HepG2 (cell line): ENCODE measurements around the gene LMAN2. TPM values are rescaled to one million over a fixed set of nuclear protein-coding genes. Genes with fewer than 3 reads are reported as not detected.

Experiments used
- ATAC-seq: fragments of 200-7000 bp; cut with Tn5 transposase; 3 replicates; pipeline ENCODE4 v1.9.1; 2020; ENCODE audit warnings: mild to moderate bottlenecking, moderate library complexity
- BruUV-seq: library from RNA; stranded (reverse); fragments of 400-500 nt; replicated peaks from 2 replicates; lab custom pipeline; 2021; lab: Mats Ljungman, UMichigan
- CTCF ChIA-PET: fragments of 300-600 bp; formaldehyde crosslinking; extraction: SDS; loops from one replicate; lab custom pipeline; 2021; ENCODE audit warnings: low total read pairs, inconsistent platforms, low intra/inter-chr PET ratio; lab: Yijun Ruan, JAX
- POLR2A ChIA-PET: fragments of 350-600 bp; sonication (Branson Sonifier 250); formaldehyde crosslinking; loops from one replicate; lab custom pipeline; 2020; ENCODE audit warnings: antibody characterized with exemption, inconsistent platforms; lab: Yijun Ruan, JAX
- DNase-seq: peaks from one replicate; pipeline ENCODE4 v3.0.0-alpha.2; 2015; ENCODE audit warnings: low spot score
- FAIRE-seq: peaks from 3 replicates; lab custom pipeline; 2011; peaks lifted over from hg19 to GRCh38; lab: Jason Lieb, UNC
- H2AFZ ChIP-seq: one replicate; pipeline ENCODE4 v1.6.1; 2011; ENCODE audit warnings: low read length, inconsistent platforms
- H3K27ac ChIP-seq: fragments of 300-600 bp; 3 replicates; pipeline ENCODE4 v1.8.0; 2011; ENCODE audit warnings: mixed run types, mild to moderate bottlenecking, mixed read lengths, low read length, inconsistent platforms; ENCODE audit not compliant: insufficient read depth; ENCODE audit errors: extremely low read length
- H3K27me3 ChIP-seq, 2 experiments: fragments of 200-600 bp in 1 of 2; 2 replicates in 1 of 2; 3 replicates in 1 of 2; pipeline versions ENCODE4 v1.6.0 to v1.8.0; 2011; ENCODE audit warnings: low read length in 2 of 2, mild to moderate bottlenecking in 2 of 2, moderate library complexity in 2 of 2, inconsistent platforms in 1 of 2; ENCODE audit not compliant: insufficient read depth in 2 of 2, control insufficient read depth in 1 of 2
- H3K36me3 ChIP-seq, 2 experiments: fragments of 200-600 bp in 1 of 2; replicated peaks in 1 of 2; 2 replicates in 1 of 2; 3 replicates in 1 of 2; pipeline versions ENCODE4 v1.5.1 to v1.8.0; 2011; ENCODE audit warnings: low read length in 2 of 2, inconsistent platforms in 1 of 2; ENCODE audit not compliant: insufficient read depth in 2 of 2, control insufficient read depth in 1 of 2
- H3K4me1 ChIP-seq: 2 replicates; pipeline ENCODE4 v1.5.1; 2012; ENCODE audit warnings: low read length, inconsistent platforms; ENCODE audit not compliant: insufficient read depth
- H3K4me2 ChIP-seq: 2 replicates; pipeline ENCODE4 v1.6.0; 2011; ENCODE audit warnings: low read depth, low read length, inconsistent platforms
- H3K4me3 ChIP-seq, 3 experiments: fragments of 200-600 bp in 1 of 3; sonication (generic), shearing (Covaris generic) in 1 of 3; replicated peaks in 1 of 3; 2 replicates each; pipeline ENCODE4 v1.5.1; 2011 to 2016; ENCODE audit warnings: low read length in 3 of 3, inconsistent platforms in 2 of 3, low read depth in 2 of 3, mild to moderate bottlenecking in 2 of 3, control low read depth in 1 of 3, mixed read lengths in 1 of 3; ENCODE audit not compliant: insufficient read depth in 1 of 3
- H3K79me2 ChIP-seq: one replicate; pipeline ENCODE4 v1.6.1; 2011; ENCODE audit warnings: low read length, inconsistent platforms; ENCODE audit not compliant: insufficient read depth
- H3K9ac ChIP-seq: 2 replicates; pipeline ENCODE4 v1.6.0; 2011; ENCODE audit warnings: mild to moderate bottlenecking, low read depth, low read length, inconsistent platforms; ENCODE audit not compliant: insufficient read depth
- H3K9me3 ChIP-seq: 2 replicates; pipeline ENCODE4 v1.5.1; 2012; ENCODE audit warnings: mild to moderate bottlenecking, low read length
- H4K20me1 ChIP-seq: 2 replicates; pipeline ENCODE4 v1.6.0; 2011; ENCODE audit warnings: inconsistent platforms, mild to moderate bottlenecking, low read length, moderate library complexity; ENCODE audit not compliant: insufficient read depth
- CBFB ChIP-seq: sonication (generic); formaldehyde crosslinking; IDR thresholded peaks from 2 replicates; pipeline ENCODE4 v1.4.0; 2020; ENCODE audit warnings: missing genetic modification reagents
- CCAR2 ChIP-seq: fragments of 200-400 bp; formaldehyde crosslinking; optimal IDR thresholded peaks from 2 replicates; pipeline ENCODE3; 2018; ENCODE audit warnings: low read depth, mild to moderate bottlenecking, low read length, moderate library complexity
- CHD4 ChIP-seq: fragments of 200-600 bp; sonication (generic); IDR thresholded peaks from 2 replicates; pipeline ENCODE4 v1.7.0; 2017; ENCODE audit warnings: mild to moderate bottlenecking, low read length, borderline replicate concordance
- ETV5 ChIP-seq: IDR thresholded peaks from 2 replicates; pipeline ENCODE4 v1.6.1; 2018; ENCODE audit warnings: missing biosample characterization, missing genetic modification reagents, inconsistent platforms, borderline replicate concordance
- HMGXB4 ChIP-seq, 2 experiments: sonication (generic) in 1 of 2; formaldehyde crosslinking in 1 of 2; IDR thresholded peaks; 2 replicates each; pipeline versions ENCODE4 v1.4.0 to v1.6.1; 2018 to 2020; ENCODE audit warnings: missing genetic modification reagents in 2 of 2, borderline replicate concordance in 1 of 2, low read depth in 1 of 2, mild to moderate bottlenecking in 1 of 2, missing biosample characterization in 1 of 2
- IKZF1 ChIP-seq: fragments of 450-650 bp; IDR thresholded peaks from 2 replicates; pipeline ENCODE4 v1.7.1; 2016
- MAFK ChIP-seq, 2 experiments: IDR thresholded peaks in 1 of 2; conservative IDR thresholded peaks in 1 of 2; 2 replicates each; pipeline ENCODE4 v1.6.1; 2011; ENCODE audit warnings: improper control_type of control experiment in 2 of 2, low read length in 2 of 2
- RXRB ChIP-seq: IDR thresholded peaks from 2 replicates; pipeline ENCODE4 v1.6.1; 2016; ENCODE audit warnings: borderline replicate concordance, missing genetic modification reagents, missing compliant biosample characterization
- SMC3 ChIP-seq: IDR thresholded peaks from 2 replicates; pipeline ENCODE4 v1.6.1; 2011; ENCODE audit warnings: low read length, improper control_type of control experiment
- STAG1 ChIP-seq: sonication (generic); formaldehyde crosslinking; IDR thresholded peaks from 2 replicates; pipeline ENCODE4 v1.4.0; 2020; ENCODE audit warnings: missing genetic modification reagents
- TARDBP ChIP-seq: sonication (generic); formaldehyde crosslinking; IDR thresholded peaks from 2 replicates; pipeline ENCODE4 v1.8.0; 2022; ENCODE audit warnings: mild to moderate bottlenecking, missing genetic modification reagents
- TFDP2 ChIP-seq: sonication (generic); formaldehyde crosslinking; IDR thresholded peaks from 2 replicates; pipeline ENCODE4 v1.4.0; 2020; ENCODE audit warnings: missing genetic modification reagents
- THAP7 ChIP-seq: sonication (generic); formaldehyde crosslinking; IDR thresholded peaks from 2 replicates; pipeline ENCODE4 v1.8.1; 2023; ENCODE audit warnings: mild to moderate bottlenecking, missing genetic modification reagents
- THYN1 ChIP-seq: sonication (generic); formaldehyde crosslinking; IDR thresholded peaks from 2 replicates; pipeline ENCODE4 v1.8.1; 2023; ENCODE audit warnings: low read depth, mild to moderate bottlenecking, moderate library complexity, missing genetic modification reagents, borderline replicate concordance
- ZNF562 ChIP-seq: sonication (generic); formaldehyde crosslinking; IDR thresholded peaks from 2 replicates; pipeline ENCODE4 v1.8.0; 2022; ENCODE audit warnings: missing genetic modification reagents, borderline replicate concordance
- ZNF687 ChIP-seq: sonication (generic); formaldehyde crosslinking; IDR thresholded peaks from 2 replicates; pipeline ENCODE4 v1.5.1; 2020; ENCODE audit warnings: mild to moderate bottlenecking, missing genetic modification reagents, moderate library complexity
- WGBS: methylation state at CpG from one replicate; pipeline ENCODE4 v1.1.6; 2017; ENCODE audit warnings: low lambda C conversion rate; 5-methylcytosine and 5-hydroxymethylcytosine counted together
- in situ Hi-C: cut with HindIII; loops from 2 replicates; pipeline ENCODE4 v1.10.0; 2017; ENCODE audit warnings: low pct_unique_long_range_greater_than_20kb; ENCODE audit not compliant: extremely low pct_ligation_motif_present
- intact Hi-C: fragments of 100-400 bp; cut with micrococcal nuclease; formaldehyde crosslinking; loops from one replicate; pipeline ENCODE4 v1.10.0; 2022; ENCODE audit not compliant: unreplicated experiment
- polyA plus RNA-seq, 8 experiments: library from polyadenylated mRNA; depleted of rRNA in 3 of 8; stranded (reverse) in 7 of 8; unstranded in 1 of 8; fragments of >200 nt; fragmentation: Illumina TruSeq in 4 of 8; extraction: Trizol in 4 of 8; gene quantifications; 2 replicates each; pipeline versions ENCODE4 v1.2.1 to v1.2.3, GENCODE V29; 2011 to 2016; ENCODE audit warnings: low read depth in 4 of 8, missing spikeins in 1 of 8, mixed read lengths in 1 of 8; ENCODE audit not compliant: insufficient read depth in 1 of 8
- total RNA-seq, 5 experiments: library from RNA; depleted of rRNA; stranded (reverse); fragments of >200 nt; fragmentation: Illumina TruSeq; extraction: Trizol; gene quantifications; 2 replicates each; pipeline ENCODE4 v1.2.3, GENCODE V29; 2016; ENCODE audit warnings: low read depth in 1 of 5

Gene LMAN2
- total and polyA plus RNA-seq, 2 of the 13 experiments (the other 11 are each of a cell fraction or from before 2014, with no cell fraction given) = 191 to 197 TPM

GRCh38 chr5:177382423-177383029 is 31.1 kb upstream of the LMAN2 start:
- CTCF ChIA-PET = interaction anchor here (1.6 kb wide), 1 partner anchor 12 kb away, joined by 9 read pairs; no protein-coding TSS in a partner anchor
- intact Hi-C loops = no loop called here
- TF ChIP-seq TARDBP = no peak
- TF ChIP-seq SMC3 = peak; percentile 43; the same call in 1 of the 2 replicates
- no peak for TF ChIP-seq ZNF562 (CRISPR knock-in tag)
- TF ChIP-seq ETV5 (CRISPR knock-in tag) = 0 out of 2 replicates have a peak, but pooled peaks have one; percentile 12
- 0 out of 2 replicates have a peak, but pooled peaks have one; percentile 36 for TF ChIP-seq TFDP2 (CRISPR knock-in tag)
- no peak for TF ChIP-seq MAFK (conservative IDR thresholded peaks at IDR 0.05 in 1 of 2, IDR thresholded peaks at IDR 0.05 in 1 of 2; ENCODE audit: low read length in 2 of 2)
- 0 out of 2 replicates have a peak, but pooled peaks have one; percentile 12 for TF ChIP-seq RXRB
- no peak for TF ChIP-seq THYN1 (CRISPR knock-in tag)
- TF ChIP-seq CHD4 = no peak
- TF ChIP-seq IKZF1 = no peak
- peak in 1 of 2 experiments; percentile 47; a peak in 1 of 4 replicates for TF ChIP-seq HMGXB4 (CRISPR knock-in tag; IDR thresholded peaks at IDR 0.05; ENCODE audit: borderline replicate concordance in 1 of 2, low read depth in 1 of 2)
- TF ChIP-seq THAP7 (CRISPR knock-in tag) = no peak
- TF ChIP-seq STAG1 (CRISPR knock-in tag) = peak; percentile 59
- no peak for TF ChIP-seq CBFB (CRISPR knock-in tag)
- peak; percentile 88 for TF ChIP-seq ZNF687 (CRISPR knock-in tag)
- TF ChIP-seq CCAR2 = no peak

More at GRCh38 chr5:177382423-177383029, 31.1 kb upstream of the LMAN2 start:
- Histone ChIP-seq H4K20me1 (no peaks in the 10 kb centered on the region), H3K4me1 (peaks cover 72% of the 10 kb centered on the region), H2AFZ (no peak overlapping the region), H3K27ac (no peak overlapping the region), H3K79me2 (no peaks in the 10 kb centered on the region), H3K4me3 (no peak overlapping the region), H3K27me3 (peaks cover 7 to 16% of the 10 kb centered on the region in 2 experiments; a peak in 3 of 5 replicates), H3K4me2 (peak overlapping the region; percentile 21; the same call in 1 of the 2 replicates), H3K9me3 (no peaks in the 10 kb centered on the region), H3K9ac (no peak overlapping the region), H3K36me3 (no peaks in the 10 kb centered on the region)
- FAIRE-seq (peak; percentile 8), DNase-seq (no peak), ATAC-seq (peak; percentile 10)
- 79% methylated on average over 6 of the region's 11 CpGs for WGBS
- BruUV-seq = no TSS peak
- POLR2A ChIA-PET = interaction anchor here (0.7 to 3.0 kb wide), 6 partner anchors 11 to 72 kb away, joined by 3 to 19 read pairs (median 4); partner anchors contain the start of genes GRK6 and LMAN2
- in situ Hi-C loops = no loop called here
